CD4-positive, CD25-positive, alpha-beta regulatory T cell (primary cell): ENCODE results near the gene GPR146. TPM values are rescaled to one million over a fixed set of nuclear protein-coding genes. Genes with fewer than 3 reads are reported as not detected.
A peak's percentile ranks its signal among the peaks of the same experiment; 100 is the strongest.

ENCODE experiments used
- ATAC-seq, 2 donors: fragments of 150-1000 bp; cut with Tn5 transposase; one replicate each; pipeline ENCODE4 v1.10.0; 2021; ENCODE audit warnings: low read depth in 2 of 2, moderate number of reproducible peaks in 2 of 2, moderate library complexity in 1 of 2
- DNase-seq, 3 donors: peaks; one replicate each; pipeline versions ENCODE4 v3.0.0 to v3.0.0-alpha.2; 2012 to 2022; ENCODE audit warnings: mixed read lengths in 1 of 3
- H3K27ac ChIP-seq: one replicate; pipeline ENCODE4 v1.7.0; 2013; ENCODE audit warnings: mild to moderate bottlenecking, low read length; ENCODE audit not compliant: insufficient read depth, poor library complexity, severe bottlenecking
- H3K27me3 ChIP-seq: one replicate; pipeline ENCODE4 v1.7.0; 2013; ENCODE audit warnings: low read length; ENCODE audit not compliant: control insufficient read depth, insufficient read depth
- H3K36me3 ChIP-seq: one replicate; pipeline ENCODE4 v1.7.0; 2013; ENCODE audit warnings: mild to moderate bottlenecking, low read length, moderate library complexity; ENCODE audit not compliant: control insufficient read depth, insufficient read depth
- H3K4me1 ChIP-seq: 2 replicates; pipeline ENCODE4 v1.7.0; 2013; ENCODE audit warnings: mild to moderate bottlenecking, low read length; ENCODE audit not compliant: insufficient read depth, control insufficient read depth, poor library complexity, severe bottlenecking
- H3K4me3 ChIP-seq: one replicate; pipeline ENCODE4 v1.7.0; 2013; ENCODE audit warnings: low read depth, mild to moderate bottlenecking, low read length, moderate library complexity
- H3K9me3 ChIP-seq, 2 experiments: 1 replicate in 1 of 2; 2 replicates in 1 of 2; pipeline ENCODE4 v1.7.0; 2013; ENCODE audit warnings: low read length in 2 of 2, mild to moderate bottlenecking in 1 of 2, moderate library complexity in 1 of 2; ENCODE audit not compliant: control insufficient read depth in 2 of 2
- H3K27ac Mint-ChIP-seq, 3 donors: one replicate each; pipeline ENCODE4 v1.8.0; 2020 to 2022; ENCODE audit warnings: mild to moderate bottlenecking in 3 of 3, mixed read lengths in 3 of 3, moderate library complexity in 2 of 3
- H3K27me3 Mint-ChIP-seq: one replicate; pipeline ENCODE4 v1.8.0; 2022; ENCODE audit warnings: mild to moderate bottlenecking, mixed read lengths
- H3K36me3 Mint-ChIP-seq: one replicate; pipeline ENCODE4 v1.8.0; 2020; ENCODE audit warnings: mixed read lengths
- H3K4me1 Mint-ChIP-seq, 4 donors: one replicate each; pipeline ENCODE4 v1.8.0; 2020 to 2022; ENCODE audit warnings: mixed read lengths in 4 of 4, mild to moderate bottlenecking in 1 of 4
- H3K4me3 Mint-ChIP-seq, 4 donors: one replicate each; pipeline ENCODE4 v1.8.0; 2020 to 2022; ENCODE audit warnings: mild to moderate bottlenecking in 4 of 4, mixed read lengths in 4 of 4, moderate library complexity in 3 of 4
- H3K9me3 Mint-ChIP-seq, 7 donors: one replicate each; pipeline ENCODE4 v1.8.0; 2020 to 2022; ENCODE audit warnings: mixed read lengths in 7 of 7, mild to moderate bottlenecking in 3 of 7, moderate library complexity in 2 of 7
- polyA plus RNA-seq, 4 donors: library from polyadenylated mRNA; unstranded; fragments of 300-500 nt; fragmentation: Illumina TruSeq; gene quantifications; one replicate each; pipeline ENCODE4 v1.2.3, GENCODE V29; 2021
- total RNA-seq: library from RNA; stranded (reverse); gene quantifications from one replicate; pipeline ENCODE4 v1.2.3, GENCODE V29; 2022

Gene GPR146
- total and polyA plus RNA-seq, 5 donors from 2014 or later = 14.1 to 26.4 (median 21.3) TPM

DNA sequence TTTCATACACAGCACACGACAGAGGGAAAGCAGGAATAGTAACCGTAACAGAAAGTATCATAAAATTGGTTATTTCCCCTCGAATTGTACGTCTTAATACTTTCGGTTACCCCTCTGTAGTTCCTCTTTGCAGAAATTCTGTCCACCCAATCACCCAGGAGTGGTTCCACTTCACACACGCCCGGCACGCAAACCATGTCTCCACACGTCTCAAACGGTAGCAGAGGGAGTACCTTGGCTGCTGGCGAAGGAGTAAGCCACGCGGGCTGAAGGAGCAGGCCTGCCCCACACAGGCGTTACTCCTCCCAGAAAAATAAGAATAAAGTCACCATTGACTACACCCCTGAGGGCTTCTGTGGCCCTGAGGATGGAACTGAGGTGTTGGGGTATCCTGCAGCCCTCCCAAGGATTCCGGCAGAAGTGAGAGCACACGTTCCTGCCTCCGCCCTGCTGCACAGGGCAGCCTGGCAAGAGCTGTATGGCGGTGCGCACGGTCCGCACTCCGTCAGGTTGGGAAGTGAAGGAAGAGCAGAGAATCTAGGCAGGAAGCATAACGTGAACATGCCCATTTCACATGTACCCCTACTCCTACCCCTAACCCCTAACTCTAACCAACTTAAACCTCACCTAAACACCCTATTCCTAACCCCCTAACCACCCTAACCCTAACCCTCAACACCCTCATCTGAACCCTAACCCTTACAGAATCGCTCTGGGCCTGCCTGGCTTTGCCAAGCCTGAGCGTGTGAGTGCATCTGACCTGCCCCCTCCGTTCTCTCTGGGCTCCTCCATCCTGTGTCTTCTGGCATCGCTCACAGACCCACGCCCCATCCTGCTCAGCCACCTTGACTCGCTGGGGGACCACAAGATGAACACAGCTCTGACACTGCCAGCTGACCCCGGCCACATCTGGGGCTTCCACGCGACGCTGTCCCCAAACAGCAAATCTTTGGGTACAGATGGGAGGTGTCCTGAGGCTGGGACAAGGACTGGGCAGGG is 18.2 kb downstream of the GPR146 start:
- Mint-ChIP-seq H3K27me3 (peaks cover 8% of the 10 kb centered on the region), H3K9me3 (no peaks in the 10 kb centered on the region), H3K4me3 (no peak overlapping the region), H3K36me3 (no peaks in the 10 kb centered on the region), H3K27ac (no peak overlapping the region), H3K4me1 (peaks cover 0 to 18% (median 7%) of the 10 kb centered on the region in 4 donors)
- H3K27me3 ChIP-seq = no peaks in the 10 kb centered on the region
- peaks cover 15% of the 10 kb centered on the region for H3K4me1 ChIP-seq
- ATAC-seq (peak in 1 of 2 donors; percentile 4), DNase-seq (no peak)
- no peak overlapping the region for H3K4me3 ChIP-seq
- no peak overlapping the region for H3K27ac ChIP-seq
- no peaks in the 10 kb centered on the region for H3K36me3 ChIP-seq
- H3K9me3 ChIP-seq = no peaks in the 10 kb centered on the region

GRCh38 chr7:1063361-1063760 is 19.0 kb downstream of the GPR146 start:
- Mint-ChIP-seq H3K36me3 (no peaks in the 10 kb centered on the region), H3K27ac (no peak overlapping the region), H3K4me1 (peaks cover 0 to 18% (median 7%) of the 10 kb centered on the region in 4 donors), H3K4me3 (no peak overlapping the region), H3K27me3 (peaks cover 8% of the 10 kb centered on the region), H3K9me3 (no peaks in the 10 kb centered on the region)
- no peaks in the 10 kb centered on the region for H3K36me3 ChIP-seq
- ATAC-seq = no peak
- peaks cover 15% of the 10 kb centered on the region for H3K4me1 ChIP-seq
- DNase-seq = no peak
- H3K27ac ChIP-seq = no peak overlapping the region
- no peaks in the 10 kb centered on the region for H3K27me3 ChIP-seq
- H3K9me3 ChIP-seq = no peaks in the 10 kb centered on the region
- H3K4me3 ChIP-seq = no peak overlapping the region

DNA sequence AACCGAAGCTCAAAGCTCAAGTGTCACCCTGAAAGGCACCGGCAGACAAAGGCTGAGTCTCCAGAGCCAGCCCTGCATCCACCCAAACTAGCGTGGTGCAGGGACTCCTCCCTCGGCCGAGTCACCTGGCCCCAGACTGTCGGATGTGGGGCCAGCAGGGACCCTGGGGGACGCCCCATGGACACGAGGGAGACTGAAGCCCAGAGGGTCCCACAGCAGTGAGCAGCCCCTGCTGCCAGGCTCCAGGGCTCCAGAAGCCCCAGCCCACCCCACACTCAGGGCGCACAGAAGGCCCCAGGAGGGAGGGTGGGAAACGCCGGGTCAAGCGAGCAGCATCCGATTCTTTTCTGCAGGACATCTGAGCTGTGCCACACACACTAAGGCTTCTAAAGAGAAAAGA is 20.2 kb downstream of the GPR146 start:
- Histone ChIP-seq H3K27ac (no peak overlapping the region), H3K4me1 (peaks cover 12% of the 10 kb centered on the region), H3K4me3 (no peak overlapping the region), H3K27me3 (no peaks in the 10 kb centered on the region), H3K9me3 (no peaks in the 10 kb centered on the region), H3K36me3 (no peaks in the 10 kb centered on the region)
- Mint-ChIP-seq H3K4me1 (peaks cover 0 to 12% (median 5%) of the 10 kb centered on the region in 4 donors), H3K27me3 (peaks cover 8% of the 10 kb centered on the region), H3K27ac (no peak overlapping the region), H3K9me3 (no peaks in the 10 kb centered on the region), H3K4me3 (no peak overlapping the region), H3K36me3 (no peaks in the 10 kb centered on the region)
- DNase-seq (no peak), ATAC-seq (no peak)

GRCh38 chr7:1065263-1065584 is 20.9 kb downstream of the GPR146 start:
- Mint-ChIP-seq H3K27me3 (peaks cover 8% of the 10 kb centered on the region), H3K4me3 (peak overlapping the region in 3 of 4 donors; percentile 44 to 67 (median 52)), H3K4me1 (peaks cover 0 to 12% (median 5%) of the 10 kb centered on the region in 4 donors), H3K9me3 (no peaks in the 10 kb centered on the region), H3K36me3 (no peaks in the 10 kb centered on the region), H3K27ac (no peak overlapping the region)
- Histone ChIP-seq H3K27ac (no peak overlapping the region), H3K36me3 (no peaks in the 10 kb centered on the region), H3K9me3 (no peaks in the 10 kb centered on the region), H3K4me1 (peaks cover 12% of the 10 kb centered on the region), H3K4me3 (no peak overlapping the region), H3K27me3 (no peaks in the 10 kb centered on the region)
- ATAC-seq (peak in 1 of 2 donors; percentile 5), DNase-seq (no peak)

- Mint-ChIP-seq H3K4me3 (peak overlapping the region in 3 of 4 donors; percentile 52 to 72 (median 67)), H3K4me1 (peaks cover 0 to 12% (median 5%) of the 10 kb centered on the region in 4 donors), H3K27ac (no peak overlapping the region), H3K27me3 (peaks cover 8% of the 10 kb centered on the region), H3K36me3 (no peaks in the 10 kb centered on the region), H3K9me3 (peaks cover 0 to 2% (median 0%) of the 10 kb centered on the region in 7 donors)
- Histone ChIP-seq H3K9me3 (no peaks in the 10 kb centered on the region), H3K27ac (no peak overlapping the region), H3K27me3 (no peaks in the 10 kb centered on the region), H3K4me3 (peak overlapping the region; percentile 55), H3K36me3 (no peaks in the 10 kb centered on the region), H3K4me1 (peaks cover 12% of the 10 kb centered on the region)
- peak; percentile 72 to 85 (median 83) for DNase-seq
- ATAC-seq = peak; percentile 90 to 93
Observed at GRCh38 chr7:1065585-1066241, 21.4 kb downstream of the GPR146 start.

DNA sequence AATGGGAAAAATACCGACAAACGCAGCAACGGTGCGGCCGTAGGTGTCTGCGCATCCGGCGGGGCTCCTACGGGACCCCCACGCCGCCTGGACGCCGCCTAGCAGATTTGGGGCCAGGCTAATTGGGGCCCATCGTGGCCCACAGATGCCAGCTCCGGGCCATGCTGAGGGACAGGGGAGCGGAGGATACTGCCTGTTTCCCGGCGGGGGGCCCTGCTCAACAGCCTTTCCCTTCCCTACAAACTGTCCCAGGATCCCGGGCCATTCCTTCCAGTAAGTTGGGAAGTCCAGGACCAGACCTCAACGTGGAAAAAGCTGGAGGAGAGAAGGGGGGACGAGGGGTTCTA is 21.9 kb downstream of the GPR146 start:
- H3K4me3 ChIP-seq = no peak overlapping the region
- H3K4me1 ChIP-seq = peaks cover 12% of the 10 kb centered on the region
- ATAC-seq (no peak), DNase-seq (no peak)
- H3K27me3 Mint-ChIP-seq = peaks cover 8% of the 10 kb centered on the region
- peaks cover 0 to 12% (median 6%) of the 10 kb centered on the region in 4 donors for H3K4me1 Mint-ChIP-seq
- H3K27ac ChIP-seq = no peak overlapping the region
- no peak overlapping the region for H3K27ac Mint-ChIP-seq
- H3K36me3 ChIP-seq = no peaks in the 10 kb centered on the region
- no peak overlapping the region for H3K4me3 Mint-ChIP-seq
- no peaks in the 10 kb centered on the region for H3K9me3 ChIP-seq
- H3K9me3 Mint-ChIP-seq = peaks cover 0 to 3% (median 0%) of the 10 kb centered on the region in 7 donors
- H3K27me3 ChIP-seq = no peaks in the 10 kb centered on the region
- H3K36me3 Mint-ChIP-seq = no peaks in the 10 kb centered on the region

- Mint-ChIP-seq H3K4me1 (peaks cover 0 to 12% (median 4%) of the 10 kb centered on the region in 4 donors), H3K9me3 (peaks cover 0 to 3% (median 0%) of the 10 kb centered on the region in 7 donors), H3K27me3 (peaks cover 4% of the 10 kb centered on the region), H3K36me3 (no peaks in the 10 kb centered on the region), H3K4me3 (no peak overlapping the region), H3K27ac (no peak overlapping the region)
- DNase-seq (no peak), ATAC-seq (no peak)
- Histone ChIP-seq H3K36me3 (no peaks in the 10 kb centered on the region), H3K27ac (no peak overlapping the region), H3K4me3 (no peak overlapping the region), H3K4me1 (peaks cover 12% of the 10 kb centered on the region), H3K27me3 (no peaks in the 10 kb centered on the region), H3K9me3 (no peaks in the 10 kb centered on the region)
Observed at GRCh38 chr7:1068013-1068412, 23.7 kb downstream of the GPR146 start.
